ENCODE data around the gene FAM3D.

FAM3D gene

GRCh38 chr3:58622892-58623291 is 43.7 kb downstream of the FAM3D start:
- no peak overlapping the region for H3K4me3 ChIP-seq (ENCODE audit: low read depth, low read length)
- in situ Hi-C loops (cut with HindIII; ENCODE audit: low sequenced_read_pairs): loop anchor here (5.0 kb wide), 1 partner anchor 46 kb away; the partner anchor contains the start of gene FAM107A
- TF ChIP-seq CTCF (IDR thresholded peaks at IDR 0.05; ENCODE audit: low read depth, low read length, missing control alignments): no peak
- no peak for DNase-seq (ENCODE audit: low read depth)

GRCh38 chr3:58622436-58622835 is 44.1 kb downstream of the FAM3D start:
- no peak for TF ChIP-seq CTCF (IDR thresholded peaks at IDR 0.05; ENCODE audit: low read depth, low read length, missing control alignments)
- no peak for DNase-seq (ENCODE audit: low read depth)
- no peak overlapping the region for H3K4me3 ChIP-seq (ENCODE audit: low read depth, low read length)
- in situ Hi-C loops (cut with HindIII; ENCODE audit: low sequenced_read_pairs): loop anchor here (5.0 kb wide), 1 partner anchor 45 kb away; the partner anchor contains the start of gene FAM107A

GRCh38 chr3:58621086-58621830 is 45.3 kb downstream of the FAM3D start:
- DNase-seq (ENCODE audit: low read depth): no peak
- in situ Hi-C loops (cut with HindIII; ENCODE audit: low sequenced_read_pairs): loop anchor here (5.0 kb wide), 1 partner anchor 44 kb away; the partner anchor contains the start of gene FAM107A
- no peak overlapping the region for H3K4me3 ChIP-seq (ENCODE audit: low read depth, low read length)
- no peak for TF ChIP-seq CTCF (IDR thresholded peaks at IDR 0.05; ENCODE audit: low read depth, low read length, missing control alignments)

GRCh38 chr3:58620421-58620820 is 46.2 kb downstream of the FAM3D start:
- TF ChIP-seq CTCF (IDR thresholded peaks at IDR 0.05; ENCODE audit: low read depth, low read length, missing control alignments): no peak
- no peak overlapping the region for H3K4me3 ChIP-seq (ENCODE audit: low read depth, low read length)
- in situ Hi-C loops (cut with HindIII; ENCODE audit: low sequenced_read_pairs): loop anchor here (5.0 kb wide), 1 partner anchor 43 kb away; the partner anchor contains the start of gene FAM107A

GRCh38 chr3:58617338-58617761 is 49.2 kb downstream of the FAM3D start:
- H3K4me3 ChIP-seq (ENCODE audit: low read depth, low read length): no peak overlapping the region
- TF ChIP-seq CTCF (IDR thresholded peaks at IDR 0.05; ENCODE audit: low read depth, low read length, missing control alignments): no peak
- in situ Hi-C loops (cut with HindIII; ENCODE audit: low sequenced_read_pairs): no loop called here
- DNase-seq (ENCODE audit: low read depth): no peak

More at GRCh38 chr3:58620421-58620820, 46.2 kb downstream of the FAM3D start:
- DNase-seq (ENCODE audit: low read depth): no peak

GRCh38 chr3:58613236-58614132 is 53.1 kb downstream of the FAM3D start:
- no peak for DNase-seq (ENCODE audit: low read depth)
- no peak overlapping the region for H3K4me3 ChIP-seq (ENCODE audit: low read depth, low read length)
- no peak for TF ChIP-seq CTCF (IDR thresholded peaks at IDR 0.05; ENCODE audit: low read depth, low read length, missing control alignments)
- in situ Hi-C loops (cut with HindIII; ENCODE audit: low sequenced_read_pairs): no loop called here
